ENCODE data around the gene UBE2Q1.
"Not testable (repeated sequence)": the region's sequence is repeated elsewhere in the genome, so short reads cannot be mapped to it uniquely, and the experiment has no call there.

The UBE2Q1 gene

GRCh38 chr1:154549202-154549770 is 9.2 kb downstream of the UBE2Q1 start:
- no peak for DNase-seq

GRCh38 chr1:154548028-154548427 is 10.4 kb downstream of the UBE2Q1 start:
- no peak for DNase-seq

GRCh38 chr1:154547105-154547732 is 11.2 kb downstream of the UBE2Q1 start:
- DNase-seq = no peak

GRCh38 chr1:154546264-154547063 is 12.0 kb downstream of the UBE2Q1 start:
- no peak for DNase-seq

GRCh38 chr1:154541231-154541630 is 17.2 kb downstream of the UBE2Q1 start:
- DNase-seq = no peak

- DNase-seq = no peak
Measured at GRCh38 chr1:154539486-154540483, 18.7 kb downstream of the UBE2Q1 start.

GRCh38 chr1:154536570-154536969 is 21.9 kb downstream of the UBE2Q1 start:
- DNase-seq = no peak

- no peak for DNase-seq
Measured at GRCh38 chr1:154533952-154534844, 24.3 kb downstream of the UBE2Q1 start.

GRCh38 chr1:154531950-154532349 is 26.5 kb downstream of the UBE2Q1 start:
- not testable (repeated sequence) for DNase-seq

- no peak for DNase-seq
Measured at GRCh38 chr1:154529308-154529707, 29.2 kb downstream of the UBE2Q1 start.

- DNase-seq = no peak
Measured at GRCh38 chr1:154527192-154527591, 31.3 kb downstream of the UBE2Q1 start.

GRCh38 chr1:154524881-154525280 is 33.6 kb downstream of the UBE2Q1 start:
- DNase-seq = no peak

- DNase-seq = no peak
Measured at GRCh38 chr1:154521695-154522094, 36.8 kb downstream of the UBE2Q1 start.

- no peak for DNase-seq
Measured at GRCh38 chr1:154520333-154520732, 38.1 kb downstream of the UBE2Q1 start.

GRCh38 chr1:154519591-154519991 is 38.9 kb downstream of the UBE2Q1 start:
- DNase-seq = no peak

GRCh38 chr1:154517661-154518060 is 40.8 kb downstream of the UBE2Q1 start:
- no peak for DNase-seq

- no peak for DNase-seq
Measured at GRCh38 chr1:154514066-154514553, 44.4 kb downstream of the UBE2Q1 start.

GRCh38 chr1:154512760-154513159 is 45.7 kb downstream of the UBE2Q1 start:
- no peak for DNase-seq

- DNase-seq = no peak
Measured at GRCh38 chr1:154503898-154504297, 54.6 kb downstream of the UBE2Q1 start.

- no peak for DNase-seq
Measured at GRCh38 chr1:154502744-154503115, 55.7 kb downstream of the UBE2Q1 start.

GRCh38 chr1:154502066-154502743 is 56.3 kb downstream of the UBE2Q1 start, which contains the start of the genes SHE and TDRD10:
TSS of gene SHE (minus strand) at chr1:154502412. CDS start at chr1:154502026, 386 bp downstream.
TSS of gene TDRD10 (plus strand) at chr1:154502219. CDS start at chr1:154506904, 4,685 bp downstream.
- DNase-seq = no peak

Data from cerebellar nuclear complex (tissue), 1 donor.